Activated naive CD8-positive, alpha-beta T cell treated with anti-CD3 and anti-CD28 coated beads for 36 hours (primary cell): ENCODE measurements around the gene AGRN. TPM values are rescaled to one million over a fixed set of nuclear protein-coding genes. Genes with fewer than 3 reads are reported as not detected.
"Not testable (repeated sequence)": the region's sequence is repeated elsewhere in the genome, so short reads cannot be mapped to it uniquely, and the experiment has no call there.

ENCODE experiments used
- DNase-seq: peaks from one replicate; pipeline ENCODE4 v3.0.0; 2021
- H3K27ac Mint-ChIP-seq: one replicate; pipeline ENCODE4 v1.8.0; 2022; ENCODE audit warnings: mild to moderate bottlenecking, moderate library complexity, mixed read lengths
- H3K27me3 Mint-ChIP-seq: one replicate; pipeline ENCODE4 v1.8.0; 2022; ENCODE audit warnings: mild to moderate bottlenecking, mixed read lengths
- H3K36me3 Mint-ChIP-seq: one replicate; pipeline ENCODE4 v1.8.0; 2021; ENCODE audit warnings: mild to moderate bottlenecking, mixed read lengths
- H3K4me1 Mint-ChIP-seq: one replicate; pipeline ENCODE4 v1.8.0; 2021; ENCODE audit warnings: mixed read lengths
- H3K4me3 Mint-ChIP-seq: one replicate; pipeline ENCODE4 v1.8.0; 2022; ENCODE audit warnings: mild to moderate bottlenecking, moderate library complexity, mixed read lengths
- H3K9me3 Mint-ChIP-seq: one replicate; pipeline ENCODE4 v1.8.0; 2022; ENCODE audit warnings: mixed read lengths
- total RNA-seq, 2 experiments: library from RNA; stranded (reverse); gene quantifications; one replicate each; pipeline ENCODE4 v1.2.3, GENCODE V29; 2021

The AGRN gene
- total RNA-seq, 2 experiments from 2014 or later, result 30.4 to 30.5 TPM

DNA sequence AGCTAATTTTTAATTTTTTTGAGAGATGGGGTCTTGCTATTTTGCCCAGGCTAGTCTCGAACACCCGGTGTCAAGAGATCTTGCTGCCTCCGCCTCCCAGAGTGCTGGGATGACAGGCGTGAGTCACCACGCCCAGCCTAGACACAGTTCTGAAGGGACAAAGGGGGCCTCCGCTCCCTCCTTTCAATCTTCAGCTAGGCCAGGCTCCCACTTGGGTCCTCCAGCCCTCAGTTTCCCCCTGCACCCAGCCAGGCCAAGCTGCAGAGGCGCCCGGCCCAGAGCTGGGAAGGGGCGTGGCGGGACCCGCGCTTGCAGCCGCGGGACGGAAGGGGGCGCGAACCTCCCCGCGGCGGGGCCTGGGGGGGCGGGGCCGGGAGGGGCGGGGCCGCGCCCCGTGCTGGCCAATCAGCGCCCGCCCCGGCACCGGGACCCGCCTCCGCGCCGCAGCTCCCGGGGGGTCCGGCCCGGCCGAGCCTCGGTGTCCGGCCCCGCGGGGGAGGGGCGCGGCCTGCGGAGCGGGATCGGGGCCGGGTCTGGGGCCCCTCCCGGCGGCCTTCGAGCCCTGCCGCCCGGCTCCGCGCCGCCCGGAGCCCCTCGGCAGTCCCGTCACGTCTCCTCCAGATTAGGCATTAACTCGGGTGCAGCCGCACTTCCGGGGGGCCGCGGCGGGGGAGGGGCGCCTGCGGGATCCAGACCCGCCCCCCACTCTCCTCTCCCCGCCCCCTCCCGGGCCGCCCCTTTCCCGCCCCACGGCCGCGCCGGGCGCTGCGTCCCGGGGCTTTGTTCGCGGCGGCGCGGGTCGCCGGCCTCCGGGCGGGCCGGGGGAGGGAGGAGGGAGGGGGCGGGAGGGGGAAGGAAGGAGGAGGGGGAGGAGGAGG lies 559 bp upstream of the AGRN start:
- Mint-ChIP-seq H3K4me1 (peaks cover 7% of the 10 kb centered on the region), H3K36me3 (peaks cover 3% of the 10 kb centered on the region), H3K4me3 (peak overlapping the region; percentile 64), H3K9me3 (no peaks in the 10 kb centered on the region), H3K27ac (no peak overlapping the region), H3K27me3 (peaks cover 4% of the 10 kb centered on the region)
- peak; percentile 83 for DNase-seq

DNA sequence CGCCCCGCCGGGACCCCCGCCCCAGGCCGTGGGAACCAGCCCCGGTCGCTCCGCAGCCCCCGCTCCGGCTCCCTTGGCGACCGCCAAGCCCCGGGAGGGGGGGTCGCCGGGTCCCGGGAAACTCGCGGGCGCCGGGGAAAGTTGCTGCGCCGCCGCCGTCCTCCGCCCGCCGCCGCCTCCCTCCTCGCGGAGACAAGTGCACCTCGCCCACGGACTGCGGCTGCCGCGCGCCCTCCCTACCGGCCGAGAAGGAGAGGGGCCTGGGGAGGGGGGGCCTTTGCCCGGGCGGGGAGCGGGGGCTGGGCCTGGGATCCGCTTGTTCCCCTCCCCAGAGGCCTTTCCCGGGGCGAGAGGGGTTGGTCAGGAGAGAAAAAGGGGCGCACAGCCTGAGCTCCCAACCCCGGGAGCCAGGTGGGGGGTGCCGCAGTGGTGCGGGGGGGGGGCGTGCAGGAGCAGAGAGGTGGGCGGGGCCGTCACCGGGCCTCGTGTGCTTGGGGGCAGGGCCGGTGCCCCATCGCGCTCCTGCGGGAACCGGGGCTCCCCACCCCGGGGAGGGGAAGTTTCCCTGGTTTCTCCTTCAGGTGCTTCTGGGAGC lies 592 bp downstream of the AGRN start:
- Mint-ChIP-seq H3K4me3 (peak overlapping the region; percentile 37), H3K27ac (no peak overlapping the region), H3K4me1 (peaks cover 4% of the 10 kb centered on the region), H3K9me3 (no peaks in the 10 kb centered on the region), H3K36me3 (peaks cover 3% of the 10 kb centered on the region), H3K27me3 (peaks cover 4% of the 10 kb centered on the region)
- peak; percentile 58 for DNase-seq

DNA sequence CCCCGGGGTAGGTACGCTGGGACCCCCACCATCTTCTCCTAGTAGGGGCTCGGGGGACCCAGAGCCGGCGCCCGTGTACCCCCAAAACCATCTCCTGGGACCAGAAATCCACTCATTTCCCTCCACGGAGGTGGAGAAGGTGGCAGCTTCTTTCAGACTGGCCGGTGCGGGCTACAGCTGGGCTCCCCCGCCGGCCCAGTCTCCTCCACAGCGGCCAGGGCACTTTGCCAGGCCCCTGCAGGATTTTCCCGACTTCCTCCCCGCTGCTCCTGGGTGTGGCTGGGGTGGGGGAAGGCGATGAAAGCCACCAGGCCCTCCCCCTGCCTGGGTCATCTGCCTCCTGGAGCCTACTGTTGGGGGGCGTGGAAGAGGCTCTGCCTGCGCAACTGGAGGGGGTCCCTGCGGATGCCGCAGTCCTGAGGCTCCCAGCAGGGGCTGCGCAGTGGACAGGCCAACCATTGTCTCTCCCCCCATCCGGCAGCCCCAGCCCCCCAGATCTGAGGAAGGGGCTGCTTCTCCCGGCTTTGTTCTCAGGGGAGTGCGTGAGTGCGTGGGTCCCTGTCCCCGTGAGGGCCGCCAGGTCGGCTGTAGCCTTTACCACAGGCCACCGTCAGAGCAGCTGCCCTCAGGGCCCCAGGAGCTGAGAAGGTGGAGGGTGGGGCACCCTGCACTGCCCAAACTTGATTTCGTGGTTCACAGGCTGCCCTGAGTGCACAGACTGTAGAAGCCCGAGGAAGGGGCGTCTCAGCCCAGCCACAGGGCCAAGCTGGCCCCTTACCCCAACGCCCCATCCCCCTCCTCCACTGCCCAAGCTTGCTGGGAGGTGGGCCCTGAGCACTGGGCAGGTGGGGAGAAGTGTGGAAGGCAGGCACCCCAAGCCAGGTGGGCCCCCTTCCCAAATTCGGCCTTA lies 1.3 kb downstream of the AGRN start:
- Mint-ChIP-seq H3K27ac (no peak overlapping the region), H3K27me3 (peaks cover 4% of the 10 kb centered on the region), H3K36me3 (peaks cover 3% of the 10 kb centered on the region), H3K9me3 (no peaks in the 10 kb centered on the region), H3K4me3 (peak overlapping the region; percentile 40), H3K4me1 (peaks cover 4% of the 10 kb centered on the region)
- no peak for DNase-seq

DNA sequence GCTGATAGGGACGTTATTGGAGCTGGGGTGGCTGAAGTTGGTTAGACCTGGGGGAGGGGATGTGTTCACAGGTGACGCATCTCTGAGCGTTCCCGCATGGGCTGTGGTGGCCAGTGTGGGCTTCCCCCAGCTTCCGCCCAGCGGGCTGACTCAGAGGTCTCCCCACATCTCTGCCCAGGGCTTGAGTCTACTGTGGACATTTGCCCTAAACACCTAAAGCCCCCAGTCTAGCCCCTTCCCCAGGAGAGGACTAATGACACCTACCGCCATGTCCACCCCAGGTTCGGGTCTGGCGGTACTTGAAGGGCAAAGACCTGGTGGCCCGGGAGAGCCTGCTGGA lies 2.0 kb downstream of the AGRN start:
- H3K27me3 Mint-ChIP-seq, result peaks cover 4% of the 10 kb centered on the region
- DNase-seq, result no peak
- H3K9me3 Mint-ChIP-seq, result no peaks in the 10 kb centered on the region
- H3K4me1 Mint-ChIP-seq, result peaks cover 4% of the 10 kb centered on the region
- no peak overlapping the region for H3K27ac Mint-ChIP-seq
- H3K36me3 Mint-ChIP-seq, result peaks cover 3% of the 10 kb centered on the region
- H3K4me3 Mint-ChIP-seq, result no peak overlapping the region

DNA sequence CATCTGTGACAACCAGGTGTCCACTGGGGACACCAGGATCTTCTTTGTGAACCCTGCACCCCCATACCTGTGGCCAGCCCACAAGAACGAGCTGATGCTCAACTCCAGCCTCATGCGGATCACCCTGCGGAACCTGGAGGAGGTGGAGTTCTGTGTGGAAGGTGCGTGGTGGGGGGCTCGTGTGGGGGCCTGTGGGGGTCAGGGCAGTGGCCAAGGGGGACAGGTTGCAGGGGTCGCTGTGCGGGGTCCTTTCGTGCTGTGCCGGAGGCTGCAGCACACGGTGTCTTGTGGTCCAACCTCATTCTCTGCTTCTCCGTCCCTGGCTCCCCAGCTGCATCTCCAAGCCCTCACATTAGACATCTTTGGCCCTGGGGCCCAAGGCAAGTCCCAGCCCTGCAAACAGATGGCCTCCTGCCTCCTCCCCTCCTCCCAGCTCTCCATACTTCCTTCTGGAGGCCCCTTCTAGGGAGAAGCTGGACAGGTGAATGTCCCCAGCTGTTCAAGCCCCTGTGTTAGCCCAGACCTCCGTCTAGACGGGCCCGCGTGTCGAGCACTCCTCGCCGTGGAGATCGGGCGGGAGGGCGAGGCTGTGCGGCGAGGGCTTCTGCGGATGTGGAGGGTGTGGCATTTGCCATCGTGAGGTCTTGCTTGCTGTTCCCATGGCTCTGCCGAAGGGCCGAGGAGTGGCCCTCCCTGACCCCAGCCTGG lies 2.5 kb downstream of the AGRN start:
- Mint-ChIP-seq H3K27ac (no peak overlapping the region), H3K27me3 (peaks cover 4% of the 10 kb centered on the region), H3K9me3 (no peaks in the 10 kb centered on the region), H3K36me3 (no peaks in the 10 kb centered on the region), H3K4me1 (no peaks in the 10 kb centered on the region), H3K4me3 (no peak overlapping the region)
- DNase-seq, result no peak

DNA sequence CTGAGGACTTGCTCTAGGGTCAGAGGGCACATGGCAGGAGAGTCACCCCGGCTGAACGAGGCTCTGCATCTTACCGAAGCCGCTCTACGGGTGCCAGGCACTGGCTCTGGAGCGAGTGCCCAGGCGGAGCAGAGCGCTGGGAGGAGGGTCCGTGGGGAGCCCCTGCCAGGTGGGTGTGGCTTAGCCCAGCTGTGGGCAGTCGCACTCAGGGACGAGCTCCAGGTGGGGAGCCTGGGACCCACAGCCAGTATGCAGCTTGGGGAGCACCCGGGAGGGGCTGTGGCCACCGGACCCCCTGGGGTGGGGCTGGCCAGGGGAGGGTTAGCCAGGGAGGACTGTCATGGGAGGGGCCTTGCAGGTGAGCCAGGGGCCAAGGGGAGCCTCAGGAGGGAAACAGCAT lies 3.8 kb downstream of the AGRN start:
- no peaks in the 10 kb centered on the region for H3K36me3 Mint-ChIP-seq
- DNase-seq, result no peak
- H3K9me3 Mint-ChIP-seq, result no peaks in the 10 kb centered on the region
- H3K4me3 Mint-ChIP-seq, result no peak overlapping the region
- no peak overlapping the region for H3K27ac Mint-ChIP-seq
- no peaks in the 10 kb centered on the region for H3K4me1 Mint-ChIP-seq
- H3K27me3 Mint-ChIP-seq, result peaks cover 4% of the 10 kb centered on the region

DNA sequence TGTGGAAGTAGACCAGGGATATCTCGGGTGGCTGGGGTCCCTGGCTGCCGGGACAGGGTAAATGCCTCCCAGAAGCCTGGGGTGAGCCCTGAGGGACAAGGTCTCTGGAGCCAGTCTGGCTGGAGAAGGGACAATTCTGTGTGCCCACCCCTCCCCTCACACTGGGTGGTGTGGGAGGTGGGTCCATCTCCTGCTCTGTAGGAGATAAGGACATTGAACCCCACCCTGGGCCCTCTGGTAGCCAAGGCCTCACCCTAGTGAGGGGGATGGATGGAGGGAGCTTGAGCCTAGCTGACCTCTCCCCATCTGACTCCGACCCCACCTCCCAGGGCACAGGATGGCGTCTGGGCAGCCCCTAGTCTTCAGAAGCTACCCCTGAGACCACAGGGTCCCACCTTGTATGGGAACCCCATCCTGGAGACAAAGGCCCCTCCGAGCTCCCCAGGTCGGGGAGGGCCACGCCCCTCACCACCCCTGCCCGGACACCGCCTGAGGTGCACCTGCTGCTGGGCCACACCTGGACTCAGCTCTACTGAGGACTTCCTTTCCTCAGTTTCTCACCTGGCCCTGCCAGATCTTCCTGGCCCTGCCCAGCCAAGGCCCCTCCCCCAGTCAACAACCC lies 4.3 kb downstream of the AGRN start:
- no peak for DNase-seq
- Mint-ChIP-seq H3K4me3 (no peak overlapping the region), H3K27me3 (peaks cover 4% of the 10 kb centered on the region), H3K27ac (no peak overlapping the region), H3K4me1 (no peaks in the 10 kb centered on the region), H3K36me3 (no peaks in the 10 kb centered on the region), H3K9me3 (no peaks in the 10 kb centered on the region)

DNA sequence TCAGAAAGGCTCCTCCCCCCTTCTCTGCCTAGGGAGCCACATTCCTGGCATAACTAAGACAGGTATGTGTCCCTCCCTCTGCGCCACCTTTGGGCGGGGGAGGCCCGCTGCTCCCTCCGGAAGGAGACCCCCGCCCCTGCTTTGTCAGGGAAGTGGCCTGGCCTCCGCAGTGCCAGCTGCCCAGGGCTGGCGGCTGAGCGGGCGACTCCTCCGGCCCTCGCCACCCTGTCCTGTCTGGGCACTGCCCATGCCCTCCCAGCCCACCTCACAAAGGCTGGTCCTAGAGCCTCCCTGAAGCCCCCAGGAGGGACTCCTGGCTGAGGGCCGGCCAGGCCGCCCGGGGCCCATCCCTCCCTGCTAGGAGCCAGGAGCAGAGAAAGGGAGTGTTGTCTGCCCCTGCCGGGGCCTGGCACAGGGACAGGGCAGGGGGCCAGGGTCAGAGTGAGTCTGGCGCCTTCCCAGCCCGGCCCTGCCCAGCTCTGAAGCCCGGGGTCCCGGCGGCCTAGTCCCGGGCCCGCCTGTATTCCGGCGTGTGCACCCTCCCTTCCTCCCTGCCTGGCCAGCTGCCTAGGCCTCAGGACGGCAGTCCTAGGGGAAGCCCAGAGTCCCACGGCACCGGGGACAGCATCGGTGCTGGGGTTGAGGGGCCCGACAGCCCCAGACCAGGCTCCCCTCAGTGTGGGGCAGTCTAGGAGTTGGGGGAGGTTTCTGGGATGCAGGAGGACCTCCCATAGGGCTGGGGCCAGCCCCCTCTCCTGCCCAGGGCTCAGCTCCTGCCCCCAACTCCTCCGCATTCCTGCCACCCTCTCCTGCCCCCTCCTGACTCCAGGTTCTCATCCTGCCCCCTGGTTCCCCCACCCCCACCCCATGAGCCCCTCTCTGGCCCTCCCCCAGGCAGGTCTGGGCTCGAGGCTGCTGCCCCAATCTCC lies 5.1 kb downstream of the AGRN start:
- Mint-ChIP-seq H3K27ac (no peak overlapping the region), H3K4me1 (no peaks in the 10 kb centered on the region), H3K36me3 (no peaks in the 10 kb centered on the region), H3K4me3 (no peak overlapping the region), H3K27me3 (peaks cover 4% of the 10 kb centered on the region), H3K9me3 (no peaks in the 10 kb centered on the region)
- DNase-seq, result no peak

DNA sequence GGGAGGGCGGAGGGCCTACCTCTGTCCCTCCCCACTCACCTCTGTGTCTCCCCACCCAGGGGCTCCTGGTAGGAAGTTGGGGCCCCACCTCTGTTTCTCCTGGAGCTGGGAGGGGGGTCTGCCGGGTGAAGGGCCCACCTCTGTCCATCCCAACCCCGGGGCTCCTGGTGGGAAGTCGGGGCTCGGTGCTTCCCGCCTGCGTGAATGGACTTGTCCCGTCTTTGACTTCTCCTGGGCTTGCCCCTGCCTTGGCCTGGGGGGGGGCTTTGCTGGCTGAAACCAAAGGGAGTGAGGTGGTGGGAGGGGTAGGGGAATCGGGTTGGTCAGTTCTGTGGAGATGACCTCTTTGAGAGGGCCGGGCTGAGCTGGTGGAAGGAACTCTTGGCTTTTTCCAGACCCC lies 5.8 kb downstream of the AGRN start:
- no peak for DNase-seq
- peaks cover 4% of the 10 kb centered on the region for H3K27me3 Mint-ChIP-seq
- no peaks in the 10 kb centered on the region for H3K36me3 Mint-ChIP-seq
- H3K9me3 Mint-ChIP-seq, result no peaks in the 10 kb centered on the region
- no peak overlapping the region for H3K4me3 Mint-ChIP-seq
- H3K27ac Mint-ChIP-seq, result no peak overlapping the region
- H3K4me1 Mint-ChIP-seq, result no peaks in the 10 kb centered on the region

DNA sequence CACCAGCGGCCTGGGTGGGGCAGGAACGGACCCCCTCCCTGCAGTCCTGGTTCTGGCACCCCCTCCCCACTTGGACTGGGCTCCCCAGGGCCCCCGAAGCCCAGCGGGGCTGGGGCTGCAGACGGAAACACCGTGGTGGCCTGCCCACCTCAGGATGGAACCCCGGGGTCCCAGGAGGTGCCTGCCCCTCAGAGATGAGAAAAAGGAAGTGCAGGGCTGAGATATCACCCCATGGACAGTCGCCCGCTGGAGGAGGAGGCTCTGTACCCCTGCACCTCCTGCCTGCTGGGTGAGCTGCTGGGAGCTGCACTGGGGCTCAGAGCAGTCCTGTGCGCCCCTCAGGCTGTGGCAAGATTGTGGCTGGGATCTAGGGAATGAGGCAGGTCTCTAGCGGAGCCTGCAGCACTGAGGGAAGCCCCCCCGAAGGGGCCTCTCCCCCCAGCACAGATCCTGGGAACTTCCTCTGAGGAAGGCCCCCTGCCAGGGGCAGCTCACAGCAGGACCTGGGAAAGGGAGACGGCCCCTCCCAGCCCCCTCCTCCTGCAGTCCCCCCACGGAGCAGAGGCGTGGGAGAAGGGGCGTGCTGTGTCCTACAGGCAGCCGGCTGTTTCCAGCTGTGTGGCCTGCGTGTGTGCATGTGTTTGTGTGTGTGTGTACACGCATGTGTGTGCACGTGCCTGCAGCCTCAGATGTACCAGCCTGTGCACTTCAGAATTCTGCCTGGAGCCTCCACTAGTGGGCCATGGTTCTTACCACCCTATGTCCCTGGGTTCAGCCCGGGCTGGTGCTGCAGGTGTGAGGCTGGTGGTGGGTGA lies 6.9 kb downstream of the AGRN start:
- H3K4me1 Mint-ChIP-seq, result no peaks in the 10 kb centered on the region
- H3K4me3 Mint-ChIP-seq, result no peak overlapping the region
- DNase-seq, result no peak
- no peaks in the 10 kb centered on the region for H3K9me3 Mint-ChIP-seq
- no peaks in the 10 kb centered on the region for H3K36me3 Mint-ChIP-seq
- peaks cover 4% of the 10 kb centered on the region for H3K27me3 Mint-ChIP-seq
- no peak overlapping the region for H3K27ac Mint-ChIP-seq

DNA sequence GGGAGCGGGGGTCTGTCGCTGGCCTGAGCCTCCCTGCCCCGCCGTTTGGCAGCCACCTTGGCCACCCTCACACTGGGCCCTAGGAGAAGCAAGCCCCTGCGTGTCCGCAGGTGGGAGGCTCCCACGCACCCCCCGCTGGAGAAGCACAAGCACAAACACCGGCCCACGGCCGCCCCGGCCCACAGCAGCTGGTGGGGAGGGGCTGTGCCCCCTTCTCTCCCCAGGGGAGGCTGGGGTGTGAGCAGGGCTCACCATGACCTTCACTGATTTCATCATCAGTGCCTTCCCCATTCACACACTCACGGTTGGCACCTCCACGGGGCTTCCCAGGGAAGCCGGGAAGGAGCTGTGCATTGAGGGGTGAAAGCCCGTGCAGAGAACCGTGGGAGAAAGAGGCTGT lies 7.9 kb downstream of the AGRN start:
- H3K27ac Mint-ChIP-seq, result no peak overlapping the region
- peaks cover 7% of the 10 kb centered on the region for H3K4me1 Mint-ChIP-seq
- no peak overlapping the region for H3K4me3 Mint-ChIP-seq
- H3K36me3 Mint-ChIP-seq, result no peaks in the 10 kb centered on the region
- H3K27me3 Mint-ChIP-seq, result peaks cover 3% of the 10 kb centered on the region
- no peak for DNase-seq
- H3K9me3 Mint-ChIP-seq, result no peaks in the 10 kb centered on the region

DNA sequence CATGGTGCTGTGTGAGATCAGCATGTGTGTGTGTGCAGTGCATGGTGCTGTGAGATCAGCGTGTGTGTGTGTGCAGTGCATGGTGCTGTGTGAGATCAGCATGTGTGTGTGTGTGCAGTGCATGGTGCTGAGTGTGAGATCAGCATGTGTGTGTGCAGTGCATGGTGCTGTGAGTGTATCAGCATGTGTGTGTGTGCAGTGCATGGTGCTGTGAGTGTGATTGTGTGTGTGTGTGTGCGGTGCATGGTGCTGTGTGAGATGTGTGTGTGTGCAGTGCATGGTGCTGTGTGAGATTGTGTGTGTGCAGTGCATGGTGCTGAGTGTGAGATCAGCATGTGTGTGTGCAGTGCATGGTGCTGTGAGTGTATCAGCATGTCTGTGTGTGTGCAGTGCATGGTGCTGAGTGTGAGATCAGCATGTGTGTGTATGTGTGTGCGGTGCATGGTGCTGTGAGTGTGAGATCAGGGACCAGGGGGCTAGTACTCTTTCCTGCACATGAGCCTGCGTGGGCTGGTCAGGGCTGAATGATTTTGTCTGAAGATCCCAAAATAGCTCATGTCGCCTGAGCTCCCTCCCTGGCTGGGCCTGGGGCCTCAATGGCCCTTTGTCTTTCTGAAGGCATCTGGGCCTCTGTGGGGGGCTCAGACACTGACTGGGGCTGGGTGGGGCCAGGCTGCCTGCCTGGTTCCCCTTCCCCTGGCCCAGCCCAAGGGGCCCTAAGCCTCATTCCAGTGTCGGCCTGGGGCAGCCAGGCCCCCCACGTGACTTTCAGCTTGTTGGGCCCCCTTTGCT lies 11.1 kb downstream of the AGRN start:
- H3K9me3 Mint-ChIP-seq, H3K36me3 Mint-ChIP-seq, H3K4me3 Mint-ChIP-seq: not testable (repeated sequence)

More for the DNA sequence above, 11.1 kb downstream of the AGRN start:
- H3K27ac Mint-ChIP-seq, DNase-seq, H3K27me3 Mint-ChIP-seq: not testable (repeated sequence)
- H3K4me1 Mint-ChIP-seq, result peaks cover 12% of the 10 kb centered on the region
